GOT3 (cell line): ENCODE data around the gene CXorf66.
"Not testable (repeated sequence)": the region's sequence is repeated elsewhere in the genome, so short reads cannot be mapped to it uniquely, and the experiment has no call there.

Experiments used
- DNase-seq: peaks from one replicate; lab custom pipeline; 2025; ENCODE audit warnings: mixed read lengths; lab: John Stamatoyannopoulos, UW

CXorf66 gene, protein sequence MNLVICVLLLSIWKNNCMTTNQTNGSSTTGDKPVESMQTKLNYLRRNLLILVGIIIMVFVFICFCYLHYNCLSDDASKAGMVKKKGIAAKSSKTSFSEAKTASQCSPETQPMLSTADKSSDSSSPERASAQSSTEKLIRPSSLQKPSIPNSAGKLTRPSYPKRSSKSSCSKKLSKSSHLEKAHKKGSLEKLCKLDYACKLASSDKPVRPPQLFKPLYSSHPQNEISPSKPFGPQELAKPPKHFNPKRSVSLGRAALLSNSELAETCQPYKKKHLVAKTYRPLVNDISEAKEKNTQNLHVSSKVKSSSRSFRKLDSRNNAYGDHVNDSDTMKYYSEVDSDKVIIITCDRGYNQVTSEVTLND

GRCh38 chrX:139965421-139965820, at the start of gene CXorf66:
Gene CXorf66, minus strand, starts transcription at chrX:139965521. Its CDS starts 25 bp downstream, at chrX:139965496.
- no peak for DNase-seq

DNA sequence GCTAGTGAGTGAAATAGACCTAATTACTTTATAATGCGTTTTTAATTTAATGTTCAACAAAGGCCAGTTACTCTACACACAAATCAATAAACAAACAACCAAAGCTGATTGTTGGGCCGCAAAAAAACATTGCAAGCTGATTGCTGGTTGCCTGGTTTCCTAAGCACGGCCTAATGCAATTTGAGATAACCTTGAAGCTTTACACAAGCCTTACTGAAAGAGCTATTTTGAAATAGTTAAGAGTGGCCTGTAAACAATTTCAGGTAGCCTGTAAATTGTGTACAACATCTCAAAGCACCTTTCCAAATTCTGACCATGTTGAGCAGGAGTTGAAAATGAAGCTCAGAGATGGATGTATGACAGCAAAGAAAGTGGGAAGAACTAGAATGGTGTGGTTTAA, 17.5 kb upstream of the CXorf66 start:
- DNase-seq, result no peak

- DNase-seq, result no peak
These were observed 9.2 kb upstream of the CXorf66 start for GRCh38 chrX:139974471-139974870.

DNA sequence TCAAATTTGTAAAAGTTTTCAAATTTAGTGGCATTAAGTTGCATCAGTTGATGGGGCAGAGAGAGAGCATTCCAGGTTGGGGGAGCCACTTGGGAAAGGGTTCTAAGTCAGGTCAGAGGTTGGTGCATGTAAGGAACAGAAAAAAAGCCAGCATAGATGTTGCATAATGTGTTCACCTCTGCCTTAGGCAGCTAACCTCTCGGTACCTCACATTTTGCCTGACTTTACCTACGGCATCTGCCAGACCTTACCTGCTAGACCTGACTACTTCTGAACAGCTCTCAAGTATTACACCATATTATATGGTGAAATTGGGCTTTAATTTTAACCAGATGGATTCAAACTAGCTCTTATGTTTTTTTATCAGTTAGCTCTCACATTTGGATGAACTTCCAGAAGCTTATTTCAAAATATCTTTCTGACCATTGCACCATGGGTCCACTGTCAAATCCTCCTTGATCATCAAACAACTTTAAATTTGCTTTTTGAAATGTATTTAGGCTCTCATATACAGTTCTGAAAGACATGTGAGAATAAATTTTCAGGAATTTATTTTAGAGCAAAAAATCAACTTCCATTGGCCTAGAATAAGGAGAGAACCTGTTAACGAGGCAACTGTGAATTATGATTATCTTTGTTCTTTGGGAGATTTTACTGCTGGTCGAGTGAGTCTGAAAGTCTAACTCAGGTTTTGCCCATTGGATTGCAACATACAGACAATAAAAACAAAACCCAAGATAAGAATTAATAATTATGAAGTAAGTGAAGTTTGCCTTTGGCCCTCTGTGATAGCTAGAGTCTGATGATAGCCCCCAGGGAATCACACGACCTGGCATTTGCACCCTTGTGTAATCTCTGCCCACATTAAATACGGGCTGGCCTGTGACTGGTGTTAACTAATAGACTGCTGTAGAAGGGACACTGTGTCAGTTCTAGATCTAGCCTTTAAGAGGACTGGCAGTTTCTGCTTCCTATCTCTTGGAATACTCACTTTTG, 7.6 kb upstream of the CXorf66 start:
- no peak for DNase-seq

- DNase-seq, result no peak
These were observed 6.8 kb upstream of the CXorf66 start for GRCh38 chrX:139972113-139972512.

GRCh38 chrX:139971394-139971749, 6.1 kb upstream of the CXorf66 start:
- DNase-seq, result no peak

GRCh38 chrX:139969286-139969685, 4.0 kb upstream of the CXorf66 start:
- no peak for DNase-seq

GRCh38 chrX:139967750-139968149, 2.4 kb upstream of the CXorf66 start:
- DNase-seq, result no peak

DNA sequence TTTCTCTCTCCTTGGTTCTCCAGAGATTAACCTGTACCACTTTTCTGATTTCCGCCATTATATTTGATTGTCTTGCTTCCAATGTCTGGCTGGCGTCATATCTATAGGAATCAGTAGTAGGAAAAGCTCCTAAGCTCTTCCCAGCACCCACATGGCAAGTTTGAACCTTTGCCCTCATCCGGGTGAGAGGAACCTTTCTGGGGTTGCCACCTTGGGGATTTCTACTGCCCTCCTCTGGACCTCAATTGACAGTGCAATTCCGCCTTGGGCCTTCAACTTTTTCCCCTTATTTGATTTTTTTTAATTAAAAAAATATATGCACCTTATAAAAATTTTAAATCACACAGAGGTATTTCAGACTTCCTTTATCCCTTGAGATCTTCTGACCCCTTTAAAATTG, 2.0 kb upstream of the CXorf66 start:
- no peak for DNase-seq

DNA sequence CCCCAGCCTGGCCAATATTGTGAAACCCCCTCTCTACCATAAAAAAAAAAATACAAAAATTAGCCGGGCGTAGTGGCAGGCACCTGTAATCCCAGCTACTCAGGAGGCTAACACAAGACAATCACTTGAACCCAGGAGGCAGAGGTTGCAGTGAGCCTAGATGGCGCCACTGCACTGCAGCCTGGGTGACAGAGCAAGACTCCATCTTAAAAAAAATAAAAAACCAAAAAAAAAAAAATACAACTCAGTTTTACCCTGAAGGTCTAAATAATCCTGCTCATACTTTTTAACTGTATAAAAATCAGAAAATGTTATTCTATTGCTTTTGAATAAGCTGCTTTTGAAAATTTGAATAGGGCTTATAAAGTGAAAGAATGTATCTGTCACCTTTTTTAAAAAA, 838 bp upstream of the CXorf66 start:
- DNase-seq, result not testable (repeated sequence)

GRCh38 chrX:139961091-139961490, 4.2 kb downstream of the CXorf66 start:
- DNase-seq, result not testable (repeated sequence)

- no peak for DNase-seq
These were observed 15.6 kb downstream of the CXorf66 start for GRCh38 chrX:139949703-139950102.

GRCh38 chrX:139945075-139945474, 20.2 kb downstream of the CXorf66 start:
- DNase-seq, result no peak

DNA sequence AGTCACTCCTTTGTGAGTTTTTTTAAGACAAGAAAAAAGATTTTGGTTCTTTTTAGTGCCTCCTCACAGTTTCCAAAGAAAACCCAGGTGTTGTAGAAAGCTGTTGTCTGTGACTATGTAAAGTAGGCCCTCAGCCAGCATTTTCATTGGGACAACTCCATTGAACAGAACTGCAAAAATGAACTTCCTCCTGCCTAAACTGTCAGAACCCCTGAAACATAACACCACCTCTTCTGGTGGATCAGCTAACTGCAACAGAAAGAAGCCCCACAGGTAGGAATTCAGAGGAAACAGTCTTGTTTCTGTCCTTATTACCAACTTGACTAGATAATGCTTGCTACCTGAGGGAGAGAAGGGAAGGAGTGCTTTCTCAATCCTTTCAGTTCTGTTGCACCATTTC, 29.1 kb downstream of the CXorf66 start:
- DNase-seq, result no peak

GRCh38 chrX:139933904-139934303, 31.4 kb downstream of the CXorf66 start:
- no peak for DNase-seq

- peak; percentile 39 for DNase-seq
These were observed 32.2 kb downstream of the CXorf66 start, which contains the start of gene ATP11C for GRCh38 chrX:139932901-139933796. Gene ATP11C, minus strand, starts transcription at chrX:139933053. Its CDS starts 1,011 bp downstream, at chrX:139932042.

GRCh38 chrX:139932073-139932900, 33.0 kb downstream of the CXorf66 start:
- DNase-seq, result no peak

GRCh38 chrX:139931646-139932072, 33.7 kb downstream of the CXorf66 start:
- no peak for DNase-seq

DNA sequence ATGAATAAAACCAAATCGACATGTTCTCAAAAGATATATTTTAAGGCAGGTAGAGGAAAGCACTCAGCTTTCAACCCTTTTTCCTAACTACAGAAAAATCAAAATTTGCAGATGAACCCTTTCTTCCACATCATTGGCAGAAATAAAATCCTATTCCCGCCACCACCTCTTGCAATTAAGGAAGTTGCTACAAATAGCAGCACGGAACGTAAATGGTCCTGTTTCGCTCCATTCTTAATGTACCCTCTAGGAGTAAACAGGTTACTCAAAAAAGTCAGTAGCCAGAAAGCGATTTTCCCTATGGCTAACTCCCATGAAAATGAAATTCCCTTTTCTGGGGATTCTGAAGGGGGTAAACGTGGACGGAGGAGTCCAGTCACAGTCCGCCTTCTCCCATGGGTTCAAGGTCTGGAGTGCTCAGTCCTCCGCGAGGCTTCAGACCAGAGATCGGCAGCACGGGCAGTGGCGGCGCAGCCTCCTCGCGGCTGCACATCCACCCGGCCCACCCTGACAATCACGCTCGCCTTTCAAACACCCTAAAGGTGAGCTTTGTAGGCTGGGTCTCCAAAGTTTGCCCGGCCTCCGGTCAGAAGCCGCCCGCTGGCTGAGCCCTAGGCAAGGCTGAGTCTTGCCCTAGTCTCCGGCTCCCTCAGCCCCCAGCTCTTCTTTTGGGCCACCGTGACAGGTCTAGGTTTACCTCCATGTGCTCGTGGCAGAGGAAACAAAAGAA, 34.2 kb downstream of the CXorf66 start:
- no peak for DNase-seq

DNA sequence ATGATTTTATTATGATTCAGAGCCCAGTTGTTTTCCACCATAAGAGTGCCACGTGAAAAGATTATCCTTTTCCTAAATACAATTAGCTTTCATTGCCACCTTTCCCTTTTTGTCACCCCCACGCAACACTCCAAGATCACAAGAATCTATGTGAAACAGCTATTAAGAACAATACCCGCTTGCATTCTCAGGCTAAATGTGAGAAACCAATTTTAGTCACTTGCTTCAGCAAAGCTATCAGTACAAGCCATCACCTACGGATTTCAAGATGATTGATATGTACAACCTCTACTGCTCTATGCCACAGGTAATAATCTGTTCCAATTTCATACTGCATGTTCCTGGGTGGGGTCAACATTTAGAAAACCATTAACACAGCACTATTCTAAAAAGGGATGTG, 34.9 kb downstream of the CXorf66 start:
- DNase-seq, result no peak
